GM12878 (cell line): ENCODE data around the gene ADAM33. TPM values are rescaled to one million over a fixed set of nuclear protein-coding genes. Genes with fewer than 3 reads are reported as not detected.

Experiments used
- ASH2L ChIP-seq: fragments of 300-600, 200-600 bp; sonication (generic); IDR thresholded peaks from 2 replicates; pipeline ENCODE4 v1.6.1; 2017; ENCODE audit warnings: low read depth, mild to moderate bottlenecking, borderline replicate concordance
- BACH1 ChIP-seq: fragments of 450-650 bp; IDR thresholded peaks from 2 replicates; pipeline ENCODE4 v1.6.1; 2017; ENCODE audit warnings: mild to moderate bottlenecking, borderline replicate concordance
- CREM ChIP-seq: IDR thresholded peaks from 2 replicates; pipeline ENCODE4 v1.6.1; 2014; ENCODE audit warnings: antibody characterized with exemption, low read depth
- ESRRA ChIP-seq: IDR thresholded peaks from 2 replicates; pipeline ENCODE4 v1.6.1; 2012; ENCODE audit warnings: mild to moderate bottlenecking, low read length, improper control_type of control experiment
- HDGF ChIP-seq: fragments of 450-650 bp; IDR thresholded peaks from 2 replicates; pipeline ENCODE4 v1.6.1; 2016; ENCODE audit warnings: antibody characterized with exemption
- HSF1 ChIP-seq: fragments of 150-350 bp; IDR thresholded peaks from 2 replicates; pipeline ENCODE4 v1.6.1; 2014; ENCODE audit warnings: mild to moderate bottlenecking, low read depth, low read length
- MLLT1 ChIP-seq: fragments of 450-650 bp; IDR thresholded peaks from 2 replicates; pipeline ENCODE4 v1.6.1; 2016; ENCODE audit warnings: mild to moderate bottlenecking
- MTA3 ChIP-seq: IDR thresholded peaks from 2 replicates; pipeline ENCODE4 v1.6.1; 2012; ENCODE audit warnings: low read length, inconsistent platforms, borderline replicate concordance
- PAX5 ChIP-seq: IDR thresholded peaks from 2 replicates; pipeline ENCODE4 v1.6.1; 2011; ENCODE audit warnings: low read depth, low read length, borderline replicate concordance
- SRF ChIP-seq, 2 experiments: IDR thresholded peaks; 2 replicates each; pipeline ENCODE4 v1.6.1; 2011; ENCODE audit warnings: low read depth in 2 of 2, low read length in 2 of 2, mild to moderate bottlenecking in 1 of 2, moderate library complexity in 1 of 2
- SUPT20H ChIP-seq: IDR thresholded peaks from 2 replicates; pipeline ENCODE4 v1.6.1; 2011; ENCODE audit warnings: low read depth, mild to moderate bottlenecking, low read length, moderate library complexity, borderline replicate concordance; ENCODE audit not compliant: control insufficient read depth
- polyA plus RNA-seq, 11 experiments: library from polyadenylated mRNA; depleted of rRNA in 4 of 11; unstranded in 6 of 11; stranded (reverse) in 5 of 11; fragments of >200 nt; fragmentation: Nextera tagmentation in 4 of 11; fragmentation: Illumina TruSeq in 1 of 11; extraction: Ambion mirVana in 4 of 11; extraction: Trizol in 1 of 11; gene quantifications; 1 replicate in 1 of 11; 2 replicates in 10 of 11; pipeline versions ENCODE4 v1.2.1 to v1.2.3, GENCODE V29; 2011 to 2016; ENCODE audit warnings: inconsistent platforms in 2 of 11, missing spikeins in 2 of 11, low read depth in 1 of 11
- total RNA-seq, 4 experiments: library from RNA; depleted of rRNA in 3 of 4; stranded (reverse); fragments of >200 nt in 3 of 4; fragmentation: Illumina TruSeq in 1 of 4; extraction: Trizol in 1 of 4; gene quantifications; 2 replicates each; pipeline versions ENCODE4 v1.2.1 to v1.2.3, GENCODE V29; 2013 to 2021
- TF ChIP-seq, protein P1 (sequence below): fragments of 450-650 bp; formaldehyde crosslinking; IDR thresholded peaks from 2 replicates; pipeline ENCODE4 v1.5.0; 2022; ENCODE audit warnings: mild to moderate bottlenecking, missing genetic modification characterization

The ADAM33 gene
- total and polyA plus RNA-seq, 10 of the 15 experiments (the other 5 are each of a cell fraction or from before 2014, with no cell fraction given): not detected

GRCh38 chr20:3671986-3672546 lies 9.7 kb downstream of the ADAM33 start (continued):
- TF ChIP-seq, protein P1, sequence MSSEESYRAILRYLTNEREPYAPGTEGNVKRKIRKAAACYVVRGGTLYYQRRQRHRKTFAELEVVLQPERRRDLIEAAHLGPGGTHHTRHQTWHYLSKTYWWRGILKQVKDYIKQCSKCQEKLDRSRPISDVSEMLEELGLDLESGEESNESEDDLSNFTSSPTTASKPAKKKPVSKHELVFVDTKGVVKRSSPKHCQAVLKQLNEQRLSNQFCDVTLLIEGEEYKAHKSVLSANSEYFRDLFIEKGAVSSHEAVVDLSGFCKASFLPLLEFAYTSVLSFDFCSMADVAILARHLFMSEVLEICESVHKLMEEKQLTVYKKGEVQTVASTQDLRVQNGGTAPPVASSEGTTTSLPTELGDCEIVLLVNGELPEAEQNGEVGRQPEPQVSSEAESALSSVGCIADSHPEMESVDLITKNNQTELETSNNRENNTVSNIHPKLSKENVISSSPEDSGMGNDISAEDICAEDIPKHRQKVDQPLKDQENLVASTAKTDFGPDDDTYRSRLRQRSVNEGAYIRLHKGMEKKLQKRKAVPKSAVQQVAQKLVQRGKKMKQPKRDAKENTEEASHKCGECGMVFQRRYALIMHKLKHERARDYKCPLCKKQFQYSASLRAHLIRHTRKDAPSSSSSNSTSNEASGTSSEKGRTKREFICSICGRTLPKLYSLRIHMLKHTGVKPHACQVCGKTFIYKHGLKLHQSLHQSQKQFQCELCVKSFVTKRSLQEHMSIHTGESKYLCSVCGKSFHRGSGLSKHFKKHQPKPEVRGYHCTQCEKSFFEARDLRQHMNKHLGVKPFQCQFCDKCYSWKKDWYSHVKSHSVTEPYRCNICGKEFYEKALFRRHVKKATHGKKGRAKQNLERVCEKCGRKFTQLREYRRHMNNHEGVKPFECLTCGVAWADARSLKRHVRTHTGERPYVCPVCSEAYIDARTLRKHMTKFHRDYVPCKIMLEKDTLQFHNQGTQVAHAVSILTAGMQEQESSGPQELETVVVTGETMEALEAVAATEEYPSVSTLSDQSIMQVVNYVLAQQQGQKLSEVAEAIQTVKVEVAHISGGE (CRISPR knock-in tag): no peak
- no peak for TF ChIP-seq SRF (IDR thresholded peaks at IDR 0.05; ENCODE audit: low read depth in 2 of 2, low read length in 2 of 2)
- TF ChIP-seq HDGF: no peak
- TF ChIP-seq BACH1: no peak
- TF ChIP-seq ESRRA: no peak
- no peak for TF ChIP-seq HSF1
- no peak for TF ChIP-seq PAX5
- TF ChIP-seq ASH2L: no peak
- no peak for TF ChIP-seq MLLT1
- TF ChIP-seq MTA3: no peak
- TF ChIP-seq CREM: no peak
- TF ChIP-seq SUPT20H: no peak
